ENCODE results near the gene ACBD6.
A peak's percentile ranks its signal among the peaks of the same experiment; 100 is the strongest.

- no peak for TF ChIP-seq ZNF155 (tag by site-specific recombination; IDR thresholded peaks at IDR 0.05)
- TF ChIP-seq PBX3 (CRISPR knock-in tag; IDR thresholded peaks at IDR 0.05): peak; percentile 92
- TF ChIP-seq, protein P1, sequence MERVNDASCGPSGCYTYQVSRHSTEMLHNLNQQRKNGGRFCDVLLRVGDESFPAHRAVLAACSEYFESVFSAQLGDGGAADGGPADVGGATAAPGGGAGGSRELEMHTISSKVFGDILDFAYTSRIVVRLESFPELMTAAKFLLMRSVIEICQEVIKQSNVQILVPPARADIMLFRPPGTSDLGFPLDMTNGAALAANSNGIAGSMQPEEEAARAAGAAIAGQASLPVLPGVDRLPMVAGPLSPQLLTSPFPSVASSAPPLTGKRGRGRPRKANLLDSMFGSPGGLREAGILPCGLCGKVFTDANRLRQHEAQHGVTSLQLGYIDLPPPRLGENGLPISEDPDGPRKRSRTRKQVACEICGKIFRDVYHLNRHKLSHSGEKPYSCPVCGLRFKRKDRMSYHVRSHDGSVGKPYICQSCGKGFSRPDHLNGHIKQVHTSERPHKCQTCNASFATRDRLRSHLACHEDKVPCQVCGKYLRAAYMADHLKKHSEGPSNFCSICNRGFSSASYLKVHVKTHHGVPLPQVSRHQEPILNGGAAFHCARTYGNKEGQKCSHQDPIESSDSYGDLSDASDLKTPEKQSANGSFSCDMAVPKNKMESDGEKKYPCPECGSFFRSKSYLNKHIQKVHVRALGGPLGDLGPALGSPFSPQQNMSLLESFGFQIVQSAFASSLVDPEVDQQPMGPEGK (tag by site-specific recombination; IDR thresholded peaks at IDR 0.05): peak; percentile 97
- TF ChIP-seq OVOL3 (tag by site-specific recombination; IDR thresholded peaks at IDR 0.05): peak; percentile 77; the same call in 1 of the 2 replicates
Measured at GRCh38 chr1:180502361-180503279, at the start of gene ACBD6.

All from HEK293 (cell line).